OCI-M2 (cell line): ENCODE measurements around the gene KHSRP.

Experiments used
- DNase-seq: peaks from one replicate; lab custom pipeline; 2025; ENCODE audit not compliant: unreplicated experiment; lab: John Stamatoyannopoulos, UW

The KHSRP gene

GRCh38 chr19:6393074-6393982 is 31.3 kb downstream of the KHSRP start, which contains the start of gene GTF2F1:
Gene GTF2F1 (minus strand): TSS chr19:6393164. CDS start chr19:6392995, 169 bp downstream.
- DNase-seq, result peak; percentile 86

- no peak for DNase-seq
Measured at GRCh38 chr19:6392221-6393073, 32.2 kb downstream of the KHSRP start.

- no peak for DNase-seq
Measured at GRCh38 chr19:6387372-6387771, 37.2 kb downstream of the KHSRP start.

- no peak for DNase-seq
Measured at GRCh38 chr19:6384381-6384780, 40.2 kb downstream of the KHSRP start.

GRCh38 chr19:6383188-6383587 is 41.4 kb downstream of the KHSRP start:
- no peak for DNase-seq

- DNase-seq, result no peak
Measured at GRCh38 chr19:6381030-6381750, 43.4 kb downstream of the KHSRP start.

GRCh38 chr19:6379744-6380143 is 44.9 kb downstream of the KHSRP start:
- no peak for DNase-seq

- DNase-seq, result no peak
Measured at GRCh38 chr19:6378486-6378885, 46.1 kb downstream of the KHSRP start.

GRCh38 chr19:6378041-6378440 is 46.6 kb downstream of the KHSRP start:
- no peak for DNase-seq

GRCh38 chr19:6376512-6377190 is 48.0 kb downstream of the KHSRP start:
- no peak for DNase-seq

- no peak for DNase-seq
Measured at GRCh38 chr19:6375411-6376010, 49.1 kb downstream of the KHSRP start, which contains the start of gene PSPN. Gene PSPN (minus strand): TSS chr19:6375933. CDS start chr19:6375849, 84 bp downstream.

GRCh38 chr19:6374711-6375410 is 49.8 kb downstream of the KHSRP start:
- no peak for DNase-seq

GRCh38 chr19:6374161-6374709 is 50.4 kb downstream of the KHSRP start:
- no peak for DNase-seq

- DNase-seq, result no peak
Measured at GRCh38 chr19:6373813-6374108, 50.9 kb downstream of the KHSRP start.

- peak; percentile 69 for DNase-seq
Measured at GRCh38 chr19:6373096-6373812, 51.4 kb downstream of the KHSRP start.

GRCh38 chr19:6372594-6373095 is 52.0 kb downstream of the KHSRP start, which contains the start of gene ALKBH7:
Gene ALKBH7 (plus strand): TSS chr19:6372794. CDS start chr19:6372821, 27 bp downstream.
- no peak for DNase-seq

GRCh38 chr19:6364353-6364752 is 60.3 kb downstream of the KHSRP start:
- no peak for DNase-seq
